ENCODE data around the gene ACTR8. TPM values are rescaled to one million over a fixed set of nuclear protein-coding genes. Genes with fewer than 3 reads are reported as not detected.

ACTR8 gene
- total RNA-seq, 1 donor from 2014 or later, result 26.0 TPM

DNA sequence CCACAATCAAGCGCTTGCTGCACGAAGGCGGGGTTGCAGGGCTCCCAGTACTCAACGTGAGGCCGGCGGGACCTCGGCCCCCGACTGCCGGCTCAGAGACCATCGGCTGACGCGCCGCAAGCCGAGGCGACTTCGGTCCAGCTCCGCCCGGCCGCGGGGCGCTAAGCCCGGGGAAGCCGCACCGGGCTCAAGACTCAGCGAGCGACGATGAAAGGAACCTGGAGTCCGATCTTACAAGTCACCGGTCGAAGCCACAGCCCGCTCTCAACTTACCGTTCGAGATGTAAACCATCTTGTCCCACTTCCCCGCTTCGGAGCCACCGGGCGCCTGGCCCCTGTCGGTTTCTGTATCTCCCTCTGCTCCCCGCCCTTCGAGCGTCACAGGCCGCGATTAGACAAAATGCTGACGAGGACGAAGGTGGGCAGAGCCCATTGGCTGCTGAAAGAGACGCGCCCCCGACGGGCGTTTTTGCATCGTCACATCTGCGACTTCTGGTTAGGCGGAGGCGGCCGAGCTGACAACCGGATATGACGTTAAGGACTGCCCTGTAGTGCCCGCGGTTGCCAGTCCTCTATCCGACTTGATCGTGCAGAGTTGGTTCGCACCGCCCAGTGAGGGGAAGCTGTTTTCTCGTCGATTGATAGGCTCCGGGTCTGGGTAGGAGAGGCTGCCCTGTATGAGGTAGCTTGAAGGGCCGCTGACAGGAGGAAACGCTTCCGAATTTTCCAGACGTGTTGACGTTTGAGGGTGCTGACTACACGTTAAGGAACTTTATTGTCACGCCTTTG, 9.7 kb upstream of the ACTR8 start, which contains the start of gene SELENOK:
Gene SELENOK, minus strand, starts transcription at position 363 of the 789 bp plus-strand sequence.
- Histone ChIP-seq H3K36me3 (peaks cover 14% of the 10 kb centered on the region), H3K27me3 (ENCODE audit: low read depth) (no peaks in the 10 kb centered on the region), H3K9me3 (no peaks in the 10 kb centered on the region), H3K27ac (peak within 1 kb of the TSS; percentile 94), H3K4me3 (peak within 1 kb of the TSS; percentile 81), H3K4me1 (peaks cover 23% of the 10 kb centered on the region)
- DNase-seq, result peak; percentile 100
- TF ChIP-seq, protein P1, sequence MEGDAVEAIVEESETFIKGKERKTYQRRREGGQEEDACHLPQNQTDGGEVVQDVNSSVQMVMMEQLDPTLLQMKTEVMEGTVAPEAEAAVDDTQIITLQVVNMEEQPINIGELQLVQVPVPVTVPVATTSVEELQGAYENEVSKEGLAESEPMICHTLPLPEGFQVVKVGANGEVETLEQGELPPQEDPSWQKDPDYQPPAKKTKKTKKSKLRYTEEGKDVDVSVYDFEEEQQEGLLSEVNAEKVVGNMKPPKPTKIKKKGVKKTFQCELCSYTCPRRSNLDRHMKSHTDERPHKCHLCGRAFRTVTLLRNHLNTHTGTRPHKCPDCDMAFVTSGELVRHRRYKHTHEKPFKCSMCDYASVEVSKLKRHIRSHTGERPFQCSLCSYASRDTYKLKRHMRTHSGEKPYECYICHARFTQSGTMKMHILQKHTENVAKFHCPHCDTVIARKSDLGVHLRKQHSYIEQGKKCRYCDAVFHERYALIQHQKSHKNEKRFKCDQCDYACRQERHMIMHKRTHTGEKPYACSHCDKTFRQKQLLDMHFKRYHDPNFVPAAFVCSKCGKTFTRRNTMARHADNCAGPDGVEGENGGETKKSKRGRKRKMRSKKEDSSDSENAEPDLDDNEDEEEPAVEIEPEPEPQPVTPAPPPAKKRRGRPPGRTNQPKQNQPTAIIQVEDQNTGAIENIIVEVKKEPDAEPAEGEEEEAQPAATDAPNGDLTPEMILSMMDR (IDR thresholded peaks at IDR 0.05), result no peak
- intact Hi-C loops (cut with DNase I), result no loop called here
- peak; percentile 98 to 99 for ATAC-seq

DNA sequence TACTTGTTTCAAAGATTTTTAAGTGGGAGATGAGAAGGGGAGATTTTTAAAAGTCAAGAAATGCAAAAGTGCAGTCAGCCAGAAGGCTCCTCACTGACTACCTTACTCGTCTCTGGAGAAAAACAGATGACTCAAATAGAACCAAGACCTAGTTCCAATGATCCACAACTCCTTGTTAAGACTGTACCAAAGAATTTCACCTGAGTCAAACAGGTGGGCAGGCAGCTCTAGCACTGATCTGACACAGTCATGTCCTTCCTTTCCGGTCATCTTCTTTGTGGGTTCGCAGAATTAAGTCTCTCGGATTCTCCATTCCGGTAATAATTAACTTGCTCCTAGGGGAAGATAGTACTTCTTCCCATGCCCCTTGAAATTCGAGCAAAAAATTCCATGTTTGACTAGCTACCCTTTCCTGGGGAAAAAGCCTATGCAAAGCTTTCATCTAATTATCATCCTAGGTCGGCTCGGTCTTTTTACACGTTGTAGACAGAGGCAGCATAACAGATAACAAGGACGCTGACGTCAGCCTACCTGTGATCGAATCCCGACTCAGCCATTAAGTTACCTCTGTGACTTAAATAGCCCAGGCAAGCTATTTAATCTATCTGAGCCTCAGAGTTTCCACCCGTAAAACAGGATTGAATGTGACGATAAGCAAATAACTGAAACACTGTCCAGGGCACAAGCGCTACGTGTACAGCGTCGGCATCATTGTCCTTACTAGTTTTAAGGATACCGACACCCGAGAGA, 8.9 kb upstream of the ACTR8 start:
- peaks cover 22% of the 10 kb centered on the region for H3K36me3 ChIP-seq
- no peaks in the 10 kb centered on the region for H3K27me3 ChIP-seq (ENCODE audit: low read depth)
- peak overlapping the region; percentile 81 for H3K4me3 ChIP-seq
- no peaks in the 10 kb centered on the region for H3K9me3 ChIP-seq
- H3K4me1 ChIP-seq, result peaks cover 23% of the 10 kb centered on the region
- DNase-seq (no peak), ATAC-seq (peak; percentile 28 to 39)
- intact Hi-C loops (cut with DNase I), result no loop called here
- peak overlapping the region; percentile 94 for H3K27ac ChIP-seq
- TF ChIP-seq, protein P1 (IDR thresholded peaks at IDR 0.05), result no peak

DNA sequence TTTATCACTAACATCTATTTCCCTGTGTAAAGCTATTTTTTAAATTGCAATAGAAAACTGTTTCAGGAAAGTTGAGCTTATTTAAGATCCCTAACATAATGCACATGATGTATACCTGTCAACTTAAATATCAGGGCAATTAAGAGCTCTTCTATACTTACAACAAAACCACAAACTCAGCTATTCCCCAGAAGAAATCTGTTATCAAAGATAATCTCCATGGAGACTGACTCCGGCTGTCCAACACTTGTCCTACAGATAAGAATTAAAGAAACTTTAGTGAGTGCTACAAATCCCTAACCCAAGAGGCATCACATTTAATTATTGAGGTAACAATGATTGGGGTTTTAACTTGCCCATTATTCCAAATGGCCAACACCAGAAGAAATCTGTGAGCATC, 6.3 kb upstream of the ACTR8 start:
- TF ChIP-seq, protein P1 (IDR thresholded peaks at IDR 0.05), result no peak
- peaks cover 23% of the 10 kb centered on the region for H3K4me1 ChIP-seq
- no peak overlapping the region for H3K27ac ChIP-seq
- DNase-seq, result no peak
- intact Hi-C loops (cut with DNase I), result no loop called here
- no peak for ATAC-seq
- H3K36me3 ChIP-seq, result peaks cover 49% of the 10 kb centered on the region
- no peaks in the 10 kb centered on the region for H3K9me3 ChIP-seq
- H3K4me3 ChIP-seq, result no peak overlapping the region
- H3K27me3 ChIP-seq (ENCODE audit: low read depth), result no peaks in the 10 kb centered on the region

DNA sequence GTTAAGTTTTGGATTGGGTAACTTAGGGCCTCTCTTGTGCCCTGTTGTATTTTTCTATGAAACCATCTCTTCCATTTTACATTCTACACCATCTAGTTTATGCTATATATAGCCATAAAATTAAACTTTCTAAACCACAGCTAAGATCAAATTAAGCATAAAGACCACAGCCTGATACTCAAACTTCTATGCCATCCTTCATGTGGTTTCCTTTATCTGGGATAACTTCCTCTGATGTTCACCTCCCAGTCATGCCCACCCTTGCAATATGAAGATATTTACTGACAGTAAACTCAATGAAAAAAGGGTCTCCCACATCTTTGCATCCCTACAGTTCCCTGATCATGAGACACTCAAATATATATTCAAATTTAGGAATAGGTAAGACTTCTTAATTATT, 5.5 kb upstream of the ACTR8 start:
- Histone ChIP-seq H3K9me3 (no peaks in the 10 kb centered on the region), H3K27ac (no peak overlapping the region), H3K4me1 (peaks cover 22% of the 10 kb centered on the region), H3K27me3 (ENCODE audit: low read depth) (no peaks in the 10 kb centered on the region), H3K36me3 (peaks cover 49% of the 10 kb centered on the region), H3K4me3 (no peak overlapping the region)
- DNase-seq, result no peak
- intact Hi-C loops (cut with DNase I), result no loop called here
- TF ChIP-seq, protein P1 (IDR thresholded peaks at IDR 0.05), result no peak
- no peak for ATAC-seq

DNA sequence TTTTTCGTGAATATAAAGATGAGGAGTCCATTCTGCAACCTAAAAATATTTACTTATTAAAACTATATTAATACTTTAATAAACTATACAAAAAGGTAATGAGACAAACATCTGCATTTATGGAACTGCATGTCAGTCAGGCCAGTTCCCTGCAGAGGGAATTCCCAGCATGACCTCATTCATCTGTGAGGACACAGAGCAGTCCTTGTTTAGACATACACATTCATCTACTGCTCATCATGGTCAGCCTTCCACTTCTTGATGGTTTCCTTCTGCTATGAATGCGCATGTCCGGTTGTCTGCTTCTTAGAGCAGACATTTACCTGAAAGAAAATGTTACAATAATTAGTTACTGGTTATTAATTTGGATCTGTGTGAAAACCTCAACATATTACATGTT, 3.3 kb upstream of the ACTR8 start:
- peaks cover 21% of the 10 kb centered on the region for H3K4me1 ChIP-seq
- no peak overlapping the region for H3K4me3 ChIP-seq
- no peak overlapping the region for H3K27ac ChIP-seq
- TF ChIP-seq, protein P1 (IDR thresholded peaks at IDR 0.05), result no peak
- DNase-seq (no peak), ATAC-seq (no peak)
- intact Hi-C loops (cut with DNase I), result no loop called here
- H3K9me3 ChIP-seq, result no peaks in the 10 kb centered on the region
- no peaks in the 10 kb centered on the region for H3K27me3 ChIP-seq (ENCODE audit: low read depth)
- H3K36me3 ChIP-seq, result peaks cover 49% of the 10 kb centered on the region

Data from lower lobe of right lung (tissue), 2 donors.